ENCODE measurements around the gene OR5H15.

GRCh38 chr3:98151241-98151640 lies 15.3 kb upstream of the OR5H15 start:
- TF ChIP-seq CTCF (IDR thresholded peaks at IDR 0.05) (no peak), POLR2A (IDR thresholded peaks at IDR 0.05) (no peak), EP300 (IDR thresholded peaks at IDR 0.05; ENCODE audit: low read depth) (no peak), POLR2AphosphoS5 (IDR thresholded peaks at IDR 0.05) (no peak)

Measured in transverse colon (tissue), 4 donors.